ENCODE data around the gene SRD5A1. TPM values are rescaled to one million over a fixed set of nuclear protein-coding genes. Genes with fewer than 3 reads are reported as not detected.
"Not testable (repeated sequence)": the region's sequence is repeated elsewhere in the genome, so short reads cannot be mapped to it uniquely, and the experiment has no call there.

SRD5A1 gene
- total RNA-seq, 4 donors from 2014 or later, result 0.29 to 71.2 (median 10.1) TPM

DNA sequence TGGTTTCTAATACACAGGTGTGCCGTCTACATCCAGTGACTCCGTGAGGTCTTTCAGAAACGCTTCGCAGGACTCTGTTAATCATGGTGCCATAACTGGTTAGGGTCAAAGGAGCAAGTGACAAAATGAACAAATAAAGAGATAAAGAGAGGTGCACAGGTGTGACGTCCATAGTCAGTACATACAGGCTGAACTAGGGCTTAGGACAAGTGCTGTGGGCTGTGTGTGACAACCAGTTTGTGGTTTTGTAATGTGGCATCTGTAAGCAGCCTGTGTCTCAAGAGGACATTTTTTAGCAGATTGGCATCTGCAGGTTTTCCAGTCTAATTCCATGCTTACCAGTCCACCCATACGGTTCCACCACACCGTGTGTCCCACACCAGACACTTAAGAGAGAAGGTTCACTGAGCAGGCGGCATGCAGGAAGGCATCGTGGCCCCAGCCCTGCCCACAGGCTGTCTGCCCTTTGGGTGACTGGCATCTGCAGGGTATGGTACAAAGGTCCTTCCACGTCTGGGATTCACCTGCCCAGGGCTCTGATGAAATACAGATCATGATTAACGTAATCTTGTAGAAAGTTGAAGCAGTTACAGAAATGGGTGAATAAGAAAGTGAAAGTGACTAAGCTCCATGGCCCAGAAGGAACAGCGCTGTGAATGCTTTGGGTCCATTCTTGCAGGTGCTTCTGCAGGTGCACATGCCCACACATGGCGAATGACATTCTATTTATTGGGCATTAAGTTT, 26.9 kb downstream of the SRD5A1 start:
- DNase-seq, result no peak
- TF ChIP-seq POLR2A (IDR thresholded peaks at IDR 0.05), result no peak
- TF ChIP-seq, protein P1, sequence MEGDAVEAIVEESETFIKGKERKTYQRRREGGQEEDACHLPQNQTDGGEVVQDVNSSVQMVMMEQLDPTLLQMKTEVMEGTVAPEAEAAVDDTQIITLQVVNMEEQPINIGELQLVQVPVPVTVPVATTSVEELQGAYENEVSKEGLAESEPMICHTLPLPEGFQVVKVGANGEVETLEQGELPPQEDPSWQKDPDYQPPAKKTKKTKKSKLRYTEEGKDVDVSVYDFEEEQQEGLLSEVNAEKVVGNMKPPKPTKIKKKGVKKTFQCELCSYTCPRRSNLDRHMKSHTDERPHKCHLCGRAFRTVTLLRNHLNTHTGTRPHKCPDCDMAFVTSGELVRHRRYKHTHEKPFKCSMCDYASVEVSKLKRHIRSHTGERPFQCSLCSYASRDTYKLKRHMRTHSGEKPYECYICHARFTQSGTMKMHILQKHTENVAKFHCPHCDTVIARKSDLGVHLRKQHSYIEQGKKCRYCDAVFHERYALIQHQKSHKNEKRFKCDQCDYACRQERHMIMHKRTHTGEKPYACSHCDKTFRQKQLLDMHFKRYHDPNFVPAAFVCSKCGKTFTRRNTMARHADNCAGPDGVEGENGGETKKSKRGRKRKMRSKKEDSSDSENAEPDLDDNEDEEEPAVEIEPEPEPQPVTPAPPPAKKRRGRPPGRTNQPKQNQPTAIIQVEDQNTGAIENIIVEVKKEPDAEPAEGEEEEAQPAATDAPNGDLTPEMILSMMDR (IDR thresholded peaks at IDR 0.05), result no peak
- no peaks in the 10 kb centered on the region for H3K27me3 ChIP-seq
- no peak overlapping the region for H3K4me3 ChIP-seq
- H3K27ac ChIP-seq, result no peak overlapping the region
- no peaks in the 10 kb centered on the region for H3K4me1 ChIP-seq
- peaks cover 0 to 5% of the 10 kb centered on the region in 2 donors for H3K9me3 ChIP-seq
- intact Hi-C loops (cut with DNase I; ENCODE audit: low total_unique reads), result no loop called here
- H3K36me3 ChIP-seq, result no peaks in the 10 kb centered on the region

DNA sequence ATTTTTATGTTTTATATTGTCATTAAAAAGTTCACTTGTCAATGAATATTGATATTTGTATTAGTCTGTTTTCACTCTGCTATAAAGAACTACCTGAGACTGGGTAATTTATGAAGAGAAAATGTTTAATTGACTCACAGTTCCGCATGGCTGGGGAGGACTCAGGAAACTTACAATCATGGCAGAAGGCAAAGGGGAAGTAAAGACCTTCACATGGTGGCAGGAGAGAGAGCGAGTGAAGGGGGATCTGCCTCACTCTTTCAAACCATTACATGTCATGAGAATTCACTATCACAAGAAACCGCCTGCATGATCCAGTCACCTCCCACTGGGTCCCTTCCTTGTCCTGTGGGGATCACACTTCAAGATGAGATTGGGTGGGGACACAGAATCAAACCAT, 27.4 kb downstream of the SRD5A1 start:
- Histone ChIP-seq H3K9me3 (peaks cover 0 to 5% of the 10 kb centered on the region in 2 donors), H3K4me3 (no peak overlapping the region), H3K27ac (no peak overlapping the region), H3K4me1 (no peaks in the 10 kb centered on the region), H3K27me3 (no peaks in the 10 kb centered on the region), H3K36me3 (no peaks in the 10 kb centered on the region)
- intact Hi-C loops (cut with DNase I; ENCODE audit: low total_unique reads), result no loop called here
- DNase-seq, result no peak
- no peak for TF ChIP-seq POLR2A (IDR thresholded peaks at IDR 0.05)
- TF ChIP-seq, protein P1 (IDR thresholded peaks at IDR 0.05), result no peak

DNA sequence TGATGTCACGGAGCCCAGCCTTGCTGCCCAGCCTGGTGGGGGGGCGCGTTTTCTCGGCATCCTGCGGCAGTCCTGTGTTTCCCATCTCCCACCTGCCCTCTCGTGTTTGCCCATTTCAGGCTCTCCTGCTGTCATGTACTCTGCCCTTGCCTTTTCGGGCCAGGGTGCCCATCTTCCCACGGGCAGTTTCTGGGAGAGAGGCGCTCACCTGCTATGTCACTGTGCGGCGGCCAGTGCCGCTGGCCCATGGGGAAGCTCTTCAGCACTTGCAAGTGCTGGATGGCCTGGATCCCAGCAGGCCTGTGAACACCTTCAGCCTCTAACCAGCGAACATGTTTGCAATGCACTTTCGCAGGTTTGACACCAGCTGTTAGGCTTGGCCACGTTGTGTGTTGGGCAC, 33.5 kb downstream of the SRD5A1 start:
- Histone ChIP-seq H3K27me3 (no peaks in the 10 kb centered on the region), H3K4me1 (no peaks in the 10 kb centered on the region), H3K36me3 (no peaks in the 10 kb centered on the region), H3K4me3 (no peak overlapping the region), H3K9me3 (no peaks in the 10 kb centered on the region), H3K27ac (no peak overlapping the region)
- DNase-seq, result no peak
- intact Hi-C loops (cut with DNase I; ENCODE audit: low total_unique reads), result no loop called here
- TF ChIP-seq, protein P1 (IDR thresholded peaks at IDR 0.05), result no peak
- TF ChIP-seq POLR2A (IDR thresholded peaks at IDR 0.05), result no peak

DNA sequence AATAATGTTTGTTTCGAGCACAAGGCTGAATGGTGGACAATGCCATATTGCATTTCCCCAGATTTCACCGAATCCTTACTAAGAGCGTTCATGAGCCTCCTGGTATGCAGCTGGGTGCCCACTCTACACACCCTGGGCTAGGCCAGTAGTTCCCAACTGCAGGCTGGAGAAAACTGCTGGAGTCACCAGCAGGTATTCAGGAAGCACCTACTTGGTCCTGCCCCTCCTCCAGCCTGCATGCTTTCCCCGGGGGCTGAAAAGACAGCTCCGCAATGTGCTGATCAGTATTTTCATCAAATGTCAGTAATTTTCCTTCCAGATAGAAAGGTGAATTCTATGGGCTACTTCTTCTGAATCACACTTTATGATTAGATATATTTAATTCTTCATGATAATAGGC, 34.4 kb downstream of the SRD5A1 start:
- intact Hi-C loops (cut with DNase I; ENCODE audit: low total_unique reads), result no loop called here
- no peak for TF ChIP-seq POLR2A (IDR thresholded peaks at IDR 0.05)
- TF ChIP-seq, protein P1 (IDR thresholded peaks at IDR 0.05), result no peak
- no peak for DNase-seq
- Histone ChIP-seq H3K4me3 (no peak overlapping the region), H3K4me1 (no peaks in the 10 kb centered on the region), H3K9me3 (no peaks in the 10 kb centered on the region), H3K36me3 (no peaks in the 10 kb centered on the region), H3K27ac (no peak overlapping the region), H3K27me3 (no peaks in the 10 kb centered on the region)

DNA sequence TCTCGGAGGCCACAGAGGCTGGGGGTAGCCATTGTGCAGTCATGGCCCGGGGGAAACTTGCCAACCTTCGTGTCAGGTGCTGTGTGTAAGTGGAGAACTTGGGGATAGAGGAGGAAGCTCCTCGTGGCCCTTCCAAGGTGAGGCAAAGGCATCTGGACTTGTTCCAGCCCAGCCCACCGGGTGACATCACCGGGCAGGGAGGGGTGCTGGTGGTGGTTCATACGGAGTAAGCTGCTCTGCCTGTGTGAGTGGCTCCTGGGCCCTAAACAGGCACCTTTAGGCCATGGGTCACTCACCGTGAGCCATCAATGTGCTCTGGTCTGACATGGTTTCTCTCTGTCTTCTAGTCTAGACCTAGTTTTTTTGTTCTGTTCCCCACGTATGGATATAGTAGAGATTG, 35.5 kb downstream of the SRD5A1 start:
- H3K27ac ChIP-seq; intact Hi-C loops (cut with DNase I; ENCODE audit: low total_unique reads); H3K27me3 ChIP-seq; DNase-seq; H3K4me1 ChIP-seq; H3K36me3 ChIP-seq; H3K9me3 ChIP-seq; H3K4me3 ChIP-seq: not testable (repeated sequence)

Measured in uterus (tissue), 4 donors.